H1 (cell line): ENCODE measurements around the gene UBAP1L. TPM values are rescaled to one million over a fixed set of nuclear protein-coding genes. Genes with fewer than 3 reads are reported as not detected.

Source experiments
- CBX5 ChIP-seq: fragments of 300-800, 300-1000 bp; sonication (generic); IDR thresholded peaks from 2 replicates; pipeline ENCODE4 v1.7.1; 2016; ENCODE audit warnings: antibody characterized with exemption, low read length, low read depth
- CEBPB ChIP-seq: IDR thresholded peaks from 2 replicates; pipeline ENCODE4 v1.6.1; 2012; ENCODE audit warnings: low read depth, low read length
- CHD1 ChIP-seq: IDR thresholded peaks from 2 replicates; pipeline ENCODE4 v1.6.1; 2012; ENCODE audit warnings: low read depth, low read length, improper control_type of control experiment
- CHD2 ChIP-seq: IDR thresholded peaks from 2 replicates; pipeline ENCODE4 v1.6.1; 2012; ENCODE audit warnings: low read length, improper control_type of control experiment
- CTCF ChIP-seq, 3 experiments: IDR thresholded peaks; 1 replicate in 2 of 3; 2 replicates in 1 of 3; pipeline versions ENCODE4 v1.5.1 to v1.6.1; 2011; ENCODE audit warnings: low read length in 3 of 3, mild to moderate bottlenecking in 3 of 3, inconsistent platforms in 2 of 3, low read depth in 1 of 3, moderate library complexity in 1 of 3; ENCODE audit not compliant: insufficient read depth in 1 of 3; ENCODE audit errors: control extremely low read depth in 1 of 3
- EP300 ChIP-seq, 2 experiments: IDR thresholded peaks; 1 replicate in 1 of 2; 2 replicates in 1 of 2; pipeline ENCODE4 v1.6.1; 2011 to 2012; ENCODE audit warnings: low read depth in 2 of 2, low read length in 2 of 2, mild to moderate bottlenecking in 2 of 2, borderline replicate concordance in 1 of 2, inconsistent platforms in 1 of 2, moderate library complexity in 1 of 2
- HDAC6 ChIP-seq: IDR thresholded peaks from one replicate; pipeline ENCODE4 v1.7.1; 2012; ENCODE audit warnings: low read depth, mild to moderate bottlenecking, inconsistent platforms, low read length, moderate library complexity
- JUND ChIP-seq: IDR thresholded peaks from 2 replicates; pipeline ENCODE4 v1.6.1; 2011; ENCODE audit warnings: mild to moderate bottlenecking, improper control_type of control experiment, low read length
- KDM1A ChIP-seq: fragments of 200-600, 300-600 bp; sonication (generic); IDR thresholded peaks from 2 replicates; pipeline ENCODE4 v1.7.1; 2016; ENCODE audit warnings: mild to moderate bottlenecking, low read length, borderline replicate concordance
- KDM5A ChIP-seq: fragments of 200-600 bp; IDR thresholded peaks from 2 replicates; pipeline ENCODE4 v1.7.1; 2012; ENCODE audit warnings: mild to moderate bottlenecking, low read length, inconsistent platforms, mixed read lengths
- MAX ChIP-seq: IDR thresholded peaks from 2 replicates; pipeline ENCODE4 v1.6.1; 2012; ENCODE audit warnings: inconsistent platforms
- NANOG ChIP-seq: IDR thresholded peaks from 2 replicates; pipeline ENCODE4 v1.6.1; 2011; ENCODE audit warnings: low read length, low read depth, mild to moderate bottlenecking, inconsistent platforms; ENCODE audit not compliant: insufficient read depth, poor library complexity, severe bottlenecking
- RAD21 ChIP-seq, 2 experiments: IDR thresholded peaks in 1 of 2; conservative IDR thresholded peaks in 1 of 2; 2 replicates each; pipeline ENCODE4 v1.6.1; 2011; ENCODE audit warnings: low read depth in 2 of 2, low read length in 2 of 2, improper control_type of control experiment in 1 of 2, inconsistent platforms in 1 of 2, mild to moderate bottlenecking in 1 of 2, moderate library complexity in 1 of 2
- RBBP5 ChIP-seq: IDR thresholded peaks from 2 replicates; pipeline ENCODE4 v1.7.1; 2012; ENCODE audit warnings: low read depth, mild to moderate bottlenecking, inconsistent platforms, low read length, moderate library complexity, borderline replicate concordance
- SAP30 ChIP-seq: fragments of 300-600 bp; sonication (generic); IDR thresholded peaks from 2 replicates; pipeline ENCODE4 v1.7.1; 2012; ENCODE audit warnings: low read length, moderate library complexity, mild to moderate bottlenecking, inconsistent platforms; ENCODE audit not compliant: insufficient read depth, insufficient replicate concordance
- SIRT6 ChIP-seq: IDR thresholded peaks from one replicate; pipeline ENCODE4 v1.7.1; 2012; ENCODE audit warnings: low read length, inconsistent platforms
- SP2 ChIP-seq: IDR thresholded peaks from 2 replicates; pipeline ENCODE4 v1.6.1; 2012; ENCODE audit warnings: mild to moderate bottlenecking, low read length, inconsistent platforms
- YY1 ChIP-seq: IDR thresholded peaks from 2 replicates; pipeline ENCODE4 v1.6.1; 2011; ENCODE audit warnings: low read depth, mild to moderate bottlenecking, low read length
- ZNF274 ChIP-seq: IDR thresholded peaks from 2 replicates; pipeline ENCODE4 v1.7.0; 2012; ENCODE audit warnings: low read length, borderline replicate concordance; ENCODE audit errors: extremely low read depth
- polyA plus RNA-seq, 7 experiments: library from polyadenylated mRNA; depleted of rRNA in 3 of 7; stranded (reverse) in 5 of 7; unstranded in 2 of 7; fragments of >200 nt in 5 of 7; fragments of 200-250 nt in 2 of 7; gene quantifications; 1 replicate in 5 of 7; 2 replicates in 1 of 7; 4 replicates in 1 of 7; pipeline versions ENCODE4 v1.2.1 to v1.2.3, GENCODE V29; 2011 to 2013; ENCODE audit warnings: missing spikeins in 2 of 7, mixed read lengths in 2 of 7
- total RNA-seq: library from RNA; stranded (reverse); fragmentation: NEBNext Ultra II Directional; extraction: Animal tissue kit (Norgen Biotek cat#: 25700); gene quantifications from 2 replicates; pipeline ENCODE4 v1.2.1, GENCODE V29; 2021

Gene UBAP1L
- total and polyA plus RNA-seq, 2 of the 8 experiments (the other 6 are each of a cell fraction or from before 2014, with no cell fraction given), result 0.67 to 1.7 TPM

GRCh38 chr15:65101891-65102708, 12.9 kb downstream of the UBAP1L start (continued):
- TF ChIP-seq NANOG (no peak), SP2 (no peak), EP300 (IDR thresholded peaks at IDR 0.05; ENCODE audit: borderline replicate concordance in 1 of 2, low read depth in 2 of 2, low read length in 2 of 2) (no peak), KDM5A (no peak), HDAC6 (no peak), CBX5 (no peak), CTCF (IDR thresholded peaks at IDR 0.05; ENCODE audit: control extremely low read depth in 1 of 3, insufficient read depth in 1 of 3, low read depth in 1 of 3, low read length in 3 of 3) (no peak), JUND (no peak), RBBP5 (no peak; the same call in 1 of the 2 replicates), MAX (peak; percentile 48), CHD1 (no peak), CEBPB (no peak), SAP30 (no peak), YY1 (no peak), ZNF274 (no peak), SIRT6 (no peak), KDM1A (no peak), RAD21 (IDR thresholded peaks at IDR 0.05 in 1 of 2, conservative IDR thresholded peaks at IDR 0.05 in 1 of 2; ENCODE audit: low read depth in 2 of 2, low read length in 2 of 2) (no peak), CHD2 (no peak)
